Naive thymus-derived CD4-positive, alpha-beta T cell (primary cell): ENCODE measurements around the gene SUCLG1. TPM values are rescaled to one million over a fixed set of nuclear protein-coding genes. Genes with fewer than 3 reads are reported as not detected.

ENCODE experiments used
- ATAC-seq: fragments of 150-1000 bp; cut with Tn5 transposase; 2 replicates; pipeline ENCODE4 v1.10.0; 2021; ENCODE audit warnings: mild to moderate bottlenecking, moderate library complexity
- CTCF ChIA-PET: fragments of 350-600 bp; sonication (Branson Sonifier 250); formaldehyde crosslinking; loops from one replicate; lab custom pipeline; 2021; ENCODE audit warnings: antibody characterized with exemption; lab: Charles Lee
- POLR2A ChIA-PET: fragments of 350-600 bp; sonication (Branson Sonifier 250); formaldehyde crosslinking; loops from one replicate; lab custom pipeline; 2021; ENCODE audit warnings: antibody characterized with exemption, inconsistent platforms; lab: Charles Lee
- DNase-seq, 9 donors: peaks; one replicate each; pipeline versions ENCODE4 v3.0.0 to v3.0.0-alpha.2; 2020 to 2022; ENCODE audit warnings: mixed read lengths in 1 of 9
- H3K27ac ChIP-seq: one replicate; pipeline ENCODE4 v1.7.0; 2013; ENCODE audit warnings: mild to moderate bottlenecking, low read depth, low read length, moderate library complexity
- H3K27me3 ChIP-seq, 2 donors: one replicate each; pipeline ENCODE4 v1.7.0; 2013; ENCODE audit warnings: low read length in 2 of 2, mild to moderate bottlenecking in 2 of 2, moderate library complexity in 2 of 2; ENCODE audit not compliant: control insufficient read depth in 2 of 2, insufficient read depth in 2 of 2
- H3K36me3 ChIP-seq, 3 experiments: 1 replicate in 2 of 3; 2 replicates in 1 of 3; pipeline ENCODE4 v1.7.0; 2013; ENCODE audit warnings: low read length in 3 of 3, mild to moderate bottlenecking in 3 of 3, moderate library complexity in 1 of 3; ENCODE audit not compliant: insufficient read depth in 3 of 3, control insufficient read depth in 2 of 3
- H3K4me1 ChIP-seq, 2 donors: one replicate each; pipeline ENCODE4 v1.7.0; 2013; ENCODE audit warnings: low read length in 2 of 2, mild to moderate bottlenecking in 2 of 2, moderate library complexity in 1 of 2; ENCODE audit not compliant: control insufficient read depth in 2 of 2, insufficient read depth in 2 of 2
- H3K4me3 ChIP-seq: 2 replicates; pipeline ENCODE4 v1.7.0; 2013; ENCODE audit warnings: mild to moderate bottlenecking, low read length
- H3K9me3 ChIP-seq, 3 experiments: 1 replicate in 2 of 3; 2 replicates in 1 of 3; pipeline ENCODE4 v1.7.0; 2013; ENCODE audit warnings: low read length in 3 of 3; ENCODE audit not compliant: control insufficient read depth in 2 of 3
- H3K27ac Mint-ChIP-seq, 9 donors: one replicate each; pipeline ENCODE4 v1.8.0; 2020 to 2022; ENCODE audit warnings: mixed read lengths in 9 of 9, mild to moderate bottlenecking in 8 of 9, moderate library complexity in 5 of 9, inconsistent platforms in 2 of 9
- H3K27me3 Mint-ChIP-seq, 5 donors: one replicate each; pipeline ENCODE4 v1.8.0; 2021 to 2022; ENCODE audit warnings: mixed read lengths in 5 of 5, mild to moderate bottlenecking in 1 of 5
- H3K36me3 Mint-ChIP-seq, 5 donors: one replicate each; pipeline ENCODE4 v1.8.0; 2020 to 2022; ENCODE audit warnings: mixed read lengths in 5 of 5, mild to moderate bottlenecking in 3 of 5, inconsistent platforms in 1 of 5
- H3K4me1 Mint-ChIP-seq, 7 donors: one replicate each; pipeline ENCODE4 v1.8.0; 2020 to 2022; ENCODE audit warnings: mixed read lengths in 7 of 7, mild to moderate bottlenecking in 3 of 7, inconsistent platforms in 1 of 7
- H3K4me3 Mint-ChIP-seq, 10 donors: one replicate each; pipeline ENCODE4 v1.8.0; 2020 to 2022; ENCODE audit warnings: mild to moderate bottlenecking in 10 of 10, mixed read lengths in 10 of 10, moderate library complexity in 6 of 10, inconsistent platforms in 2 of 10
- H3K9me3 Mint-ChIP-seq, 11 donors: one replicate each; pipeline ENCODE4 v1.8.0; 2020 to 2022; ENCODE audit warnings: mixed read lengths in 11 of 11, mild to moderate bottlenecking in 4 of 11, inconsistent platforms in 1 of 11, moderate library complexity in 1 of 11
- intact Hi-C, 2 donors: fragments of 100-400 bp; cut with micrococcal nuclease; formaldehyde crosslinking; loops; one replicate each; pipeline ENCODE4 v1.15.1; 2023
- polyA plus RNA-seq, 2 donors: library from polyadenylated mRNA; unstranded; fragments of 300-500 nt; fragmentation: Illumina TruSeq; gene quantifications; one replicate each; pipeline ENCODE4 v1.2.3, GENCODE V29; 2021
- total RNA-seq, 6 experiments: library from RNA in 5 of 6; stranded (reverse) in 5 of 6; gene quantifications; 1 replicate in 5 of 6; 2 replicates in 1 of 6; pipeline ENCODE4 v1.2.3 and lab custom pipeline; 2021 to 2026

The SUCLG1 gene
- total and polyA plus RNA-seq, 7 experiments from 2014 or later = 45.1 to 85.9 (median 50.7) TPM

GRCh38 chr2:84459944-84460429 is 907 bp upstream of the SUCLG1 start:
- POLR2A ChIA-PET = interaction anchor here (1.0 to 1.2 kb wide), 2 partner anchors 8 to 486 kb away, joined by 4 to 6 read pairs; no protein-coding TSS in a partner anchor

GRCh38 chr2:84458551-84459017 is 496 bp downstream of the SUCLG1 start:
- Histone ChIP-seq H3K36me3 (peaks cover 0 to 11% (median 0%) of the 10 kb centered on the region in 3 experiments), H3K4me3 (peak overlapping the region; percentile 69), H3K4me1 (peaks cover 12 to 26% of the 10 kb centered on the region in 2 donors), H3K27me3 (no peaks in the 10 kb centered on the region), H3K27ac (peak overlapping the region; percentile 94), H3K9me3 (no peaks in the 10 kb centered on the region)
- intact Hi-C loops = loop anchor here (1.0 to 2.0 kb wide), 8 partner anchors 58 to 896 kb away; partner anchors contain the start of genes DNAH6 (in 2 of the 2), ELMOD3 (in 1 of the 2), RETSAT (in 1 of the 2) and TGOLN2 (in 1 of the 2)
- CTCF ChIA-PET = interaction anchor here (1.7 kb wide), 2 partner anchors 8 to 12 kb away, joined by 5 read pairs; no protein-coding TSS in a partner anchor
- peak overlapping the region; percentile 90 to 100 (median 96) for H3K4me3 Mint-ChIP-seq
- H3K36me3 Mint-ChIP-seq = peaks cover 0 to 8% (median 4%) of the 10 kb centered on the region in 5 donors
- ATAC-seq (peak; percentile 3), DNase-seq (peak in 5 of 9 donors; percentile 5 to 14 (median 10))
- peaks cover 33 to 60% (median 52%) of the 10 kb centered on the region in 7 donors for H3K4me1 Mint-ChIP-seq
- peak overlapping the region; percentile 91 to 99 (median 98) for H3K27ac Mint-ChIP-seq
- H3K9me3 Mint-ChIP-seq = no peaks in the 10 kb centered on the region
- no peaks in the 10 kb centered on the region for H3K27me3 Mint-ChIP-seq
- POLR2A ChIA-PET = interaction anchor here (0.5 to 1.5 kb wide), 7 partner anchors 22 to 856 kb away, joined by 3 to 6 read pairs (median 4); partner anchors contain the start of gene TMSB10

More at GRCh38 chr2:84459944-84460429, 907 bp upstream of the SUCLG1 start:
- peak overlapping the region; percentile 90 to 100 (median 96) for H3K4me3 Mint-ChIP-seq
- peak overlapping the region in 8 of 9 donors; percentile 35 to 99 (median 98) for H3K27ac Mint-ChIP-seq
- peaks cover 29 to 48% (median 44%) of the 10 kb centered on the region in 7 donors for H3K4me1 Mint-ChIP-seq
- no peaks in the 10 kb centered on the region for H3K9me3 ChIP-seq
- H3K27me3 Mint-ChIP-seq = no peaks in the 10 kb centered on the region
- intact Hi-C loops = loop anchor here (1.0 to 2.0 kb wide), 8 partner anchors 56 to 894 kb away; partner anchors contain the start of genes DNAH6 (in 2 of the 2), ELMOD3 (in 1 of the 2), RETSAT (in 1 of the 2) and TGOLN2 (in 1 of the 2)
- peaks cover 0 to 3% (median 2%) of the 10 kb centered on the region in 11 donors for H3K9me3 Mint-ChIP-seq
- peaks cover 0 to 6% (median 0%) of the 10 kb centered on the region in 3 experiments for H3K36me3 ChIP-seq
- no peaks in the 10 kb centered on the region for H3K27me3 ChIP-seq
- peaks cover 0 to 11% (median 3%) of the 10 kb centered on the region in 5 donors for H3K36me3 Mint-ChIP-seq
- peak overlapping the region; percentile 69 for H3K4me3 ChIP-seq
- peaks cover 9 to 21% of the 10 kb centered on the region in 2 donors for H3K4me1 ChIP-seq
- DNase-seq = peak in 1 of 9 donors; percentile 3
- no peak for ATAC-seq
- CTCF ChIA-PET = interaction anchor here (1.7 kb wide), 2 partner anchors 9 to 13 kb away, joined by 5 read pairs; no protein-coding TSS in a partner anchor
- H3K27ac ChIP-seq = peak overlapping the region; percentile 94

DNA sequence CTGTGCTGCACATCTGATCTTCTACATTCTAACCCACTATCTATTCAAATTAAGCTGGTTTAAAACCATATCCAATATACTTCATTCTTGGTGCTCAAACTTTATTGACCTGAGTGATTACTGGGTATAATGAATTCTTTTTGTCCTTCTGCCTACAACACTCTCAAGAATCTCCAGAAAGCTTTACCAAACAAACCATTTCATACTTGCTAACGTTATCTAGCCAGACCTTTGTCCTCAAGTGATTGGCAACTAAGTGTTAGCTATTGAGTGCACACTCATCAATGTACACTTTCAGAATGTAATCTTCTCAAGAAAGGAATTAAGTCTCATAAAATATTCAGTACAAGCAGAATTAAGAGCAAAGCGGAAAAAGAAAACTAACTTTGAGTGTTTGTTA is 1.4 kb downstream of the SUCLG1 start:
- DNase-seq (no peak), ATAC-seq (no peak)
- no peaks in the 10 kb centered on the region for H3K9me3 Mint-ChIP-seq
- no peaks in the 10 kb centered on the region for H3K27me3 ChIP-seq
- peak overlapping the region; percentile 90 to 100 (median 96) for H3K4me3 Mint-ChIP-seq
- H3K4me3 ChIP-seq = no peak overlapping the region
- peak overlapping the region; percentile 11 to 99 (median 49) for H3K27ac Mint-ChIP-seq
- no peaks in the 10 kb centered on the region for H3K27me3 Mint-ChIP-seq
- H3K9me3 ChIP-seq = no peaks in the 10 kb centered on the region
- H3K27ac ChIP-seq = no peak overlapping the region
- ChIA-PET POLR2A (interaction anchor here (0.6 kb wide), 1 partner anchor 1063 kb away, joined by 4 read pairs; no protein-coding TSS in a partner anchor), CTCF (interaction anchor here (1.0 kb wide), 1 partner anchor 24 kb away, joined by 4 read pairs; no protein-coding TSS in a partner anchor)
- peaks cover 12 to 26% of the 10 kb centered on the region in 2 donors for H3K4me1 ChIP-seq
- peaks cover 0 to 8% (median 4%) of the 10 kb centered on the region in 5 donors for H3K36me3 Mint-ChIP-seq
- intact Hi-C loops = loop anchor here in 1 of 2 donors (2.0 kb wide), 1 partner anchor 423 kb away; the partner anchor contains the start of gene TRABD2A
- peaks cover 36 to 65% (median 58%) of the 10 kb centered on the region in 7 donors for H3K4me1 Mint-ChIP-seq
- peaks cover 0 to 11% (median 0%) of the 10 kb centered on the region in 3 experiments for H3K36me3 ChIP-seq

- ATAC-seq (no peak), DNase-seq (no peak)
- H3K27ac ChIP-seq = no peak overlapping the region
- H3K36me3 Mint-ChIP-seq = peaks cover 0 to 8% (median 4%) of the 10 kb centered on the region in 5 donors
- H3K4me3 ChIP-seq = no peak overlapping the region
- peaks cover 46 to 81% (median 73%) of the 10 kb centered on the region in 7 donors for H3K4me1 Mint-ChIP-seq
- no peak overlapping the region for H3K27ac Mint-ChIP-seq
- H3K9me3 Mint-ChIP-seq = no peaks in the 10 kb centered on the region
- H3K9me3 ChIP-seq = no peaks in the 10 kb centered on the region
- no peaks in the 10 kb centered on the region for H3K27me3 Mint-ChIP-seq
- intact Hi-C loops = no loop called here
- peaks cover 15 to 26% of the 10 kb centered on the region in 2 donors for H3K4me1 ChIP-seq
- ChIA-PET POLR2A (no interaction called here), CTCF (interaction anchor here (0.7 kb wide), 1 partner anchor 578 kb away, joined by 3 read pairs; no protein-coding TSS in a partner anchor)
- H3K36me3 ChIP-seq = peaks cover 0 to 11% (median 0%) of the 10 kb centered on the region in 3 experiments
- peak overlapping the region in 5 of 10 donors; percentile 8 to 99 (median 42) for H3K4me3 Mint-ChIP-seq
- H3K27me3 ChIP-seq = no peaks in the 10 kb centered on the region
These were observed 2.9 kb downstream of the SUCLG1 start for GRCh38 chr2:84456156-84456555.

DNA sequence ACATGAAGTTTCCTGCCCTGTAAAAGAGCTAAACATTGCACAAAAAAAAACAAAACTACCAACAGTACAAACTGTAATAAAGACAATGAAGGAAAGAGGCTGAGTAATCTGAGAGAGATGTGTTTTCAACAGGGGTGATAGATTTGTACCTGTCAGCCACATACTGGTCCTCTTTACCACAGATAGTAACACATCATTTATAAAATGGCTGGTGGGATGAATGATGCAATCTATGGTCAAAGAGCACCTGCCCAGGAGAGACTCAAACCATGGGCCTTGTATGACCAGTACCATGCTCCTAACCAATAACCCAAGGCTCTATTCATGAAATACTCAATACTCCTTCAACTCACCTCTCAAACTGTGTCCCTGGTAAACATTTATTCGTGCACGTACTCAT is 4.5 kb downstream of the SUCLG1 start:
- no peak for ATAC-seq
- ChIA-PET CTCF (no interaction called here), POLR2A (interaction anchor here (0.6 kb wide), 1 partner anchor 33 kb away, joined by 3 read pairs; no protein-coding TSS in a partner anchor)
- Mint-ChIP-seq H3K36me3 (peaks cover 0 to 8% (median 4%) of the 10 kb centered on the region in 5 donors), H3K27me3 (no peaks in the 10 kb centered on the region), H3K9me3 (no peaks in the 10 kb centered on the region), H3K4me3 (no peak overlapping the region), H3K4me1 (peaks cover 51 to 87% (median 79%) of the 10 kb centered on the region in 7 donors), H3K27ac (peak overlapping the region in 1 of 9 donors; percentile 6)
- Histone ChIP-seq H3K9me3 (no peaks in the 10 kb centered on the region), H3K36me3 (peaks cover 0 to 11% (median 0%) of the 10 kb centered on the region in 3 experiments), H3K27me3 (no peaks in the 10 kb centered on the region), H3K4me1 (peaks cover 15 to 21% of the 10 kb centered on the region in 2 donors), H3K27ac (no peak overlapping the region), H3K4me3 (no peak overlapping the region)
- intact Hi-C loops = no loop called here
- DNase-seq = no peak

DNA sequence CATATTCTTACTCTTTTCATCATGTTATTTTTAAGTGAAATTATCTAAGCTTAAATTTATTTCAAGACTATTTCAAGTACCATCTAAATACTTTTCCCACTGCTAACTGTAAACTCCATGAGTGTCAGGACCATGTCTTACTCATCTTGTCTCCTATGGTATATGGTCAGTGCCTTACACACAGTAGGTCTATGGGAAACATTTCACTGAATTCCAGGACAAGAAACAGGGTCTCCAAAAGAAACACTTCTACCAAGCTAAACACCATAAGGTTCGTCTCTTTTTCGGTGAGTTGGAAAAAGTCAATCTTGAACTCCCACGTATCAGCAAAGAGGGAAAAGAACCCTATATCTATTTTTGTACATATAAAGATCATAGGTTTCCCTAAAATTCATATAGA is 6.5 kb downstream of the SUCLG1 start:
- DNase-seq = no peak
- intact Hi-C loops = no loop called here
- no peak for ATAC-seq
- no peak overlapping the region for H3K4me3 ChIP-seq
- no peaks in the 10 kb centered on the region for H3K27me3 ChIP-seq
- H3K27ac ChIP-seq = no peak overlapping the region
- Mint-ChIP-seq H3K4me1 (peaks cover 42 to 78% (median 75%) of the 10 kb centered on the region in 7 donors), H3K27me3 (no peaks in the 10 kb centered on the region), H3K9me3 (no peaks in the 10 kb centered on the region), H3K4me3 (peak overlapping the region in 2 of 10 donors; percentile 4 to 14), H3K27ac (no peak overlapping the region), H3K36me3 (peaks cover 0 to 11% (median 0%) of the 10 kb centered on the region in 5 donors)
- peaks cover 0 to 10% (median 0%) of the 10 kb centered on the region in 3 experiments for H3K36me3 ChIP-seq
- H3K4me1 ChIP-seq = peaks cover 7 to 11% of the 10 kb centered on the region in 2 donors
- ChIA-PET CTCF (no interaction called here), POLR2A (no interaction called here)
- no peaks in the 10 kb centered on the region for H3K9me3 ChIP-seq
